CD8-positive, alpha-beta memory T cell (primary cell): ENCODE results near the gene ST6GALNAC3. TPM values are rescaled to one million over a fixed set of nuclear protein-coding genes. Genes with fewer than 3 reads are reported as not detected.

Source experiments
- CTCF ChIA-PET: fragments of 350-600 bp; sonication (Branson Sonifier 250); formaldehyde crosslinking; loops from one replicate; lab custom pipeline; 2021; ENCODE audit warnings: antibody characterized with exemption; lab: Charles Lee
- POLR2A ChIA-PET: fragments of 350-600 bp; sonication (Branson Sonifier 250); formaldehyde crosslinking; loops from one replicate; lab custom pipeline; 2021; ENCODE audit warnings: antibody characterized with exemption; lab: Charles Lee
- DNase-seq, 5 donors: peaks; one replicate each; pipeline versions ENCODE4 v3.0.0 to v3.0.0-alpha.2; 2020 to 2022; ENCODE audit warnings: mixed read lengths in 1 of 5
- H3K27ac ChIP-seq: one replicate; pipeline ENCODE4 v1.7.0; 2013; ENCODE audit warnings: low read depth, mild to moderate bottlenecking, low read length, moderate library complexity
- H3K27me3 ChIP-seq: 2 replicates; pipeline ENCODE4 v1.7.0; 2013; ENCODE audit warnings: low read length, mild to moderate bottlenecking; ENCODE audit not compliant: insufficient read depth, poor library complexity, severe bottlenecking
- H3K36me3 ChIP-seq: 2 replicates; pipeline ENCODE4 v1.7.0; 2013; ENCODE audit warnings: mild to moderate bottlenecking, low read length, moderate library complexity; ENCODE audit not compliant: insufficient read depth
- H3K4me1 ChIP-seq: 2 replicates; pipeline ENCODE4 v1.7.0; 2013; ENCODE audit warnings: mild to moderate bottlenecking, low read length, moderate library complexity; ENCODE audit not compliant: insufficient read depth
- H3K4me3 ChIP-seq: 2 replicates; pipeline ENCODE4 v1.7.0; 2013; ENCODE audit warnings: mild to moderate bottlenecking, low read length
- H3K9me3 ChIP-seq: 2 replicates; pipeline ENCODE4 v1.7.0; 2013; ENCODE audit warnings: mild to moderate bottlenecking, low read length
- H3K27ac Mint-ChIP-seq, 8 donors: one replicate each; pipeline ENCODE4 v1.8.0; 2020 to 2021; ENCODE audit warnings: mixed read lengths in 8 of 8, mild to moderate bottlenecking in 6 of 8, inconsistent platforms in 3 of 8, moderate library complexity in 3 of 8
- H3K27me3 Mint-ChIP-seq, 2 donors: one replicate each; pipeline ENCODE4 v1.8.0; 2020 to 2021; ENCODE audit warnings: mixed read lengths in 2 of 2, mild to moderate bottlenecking in 1 of 2, moderate library complexity in 1 of 2
- H3K36me3 Mint-ChIP-seq, 3 donors: one replicate each; pipeline ENCODE4 v1.8.0; 2020 to 2021; ENCODE audit warnings: mixed read lengths in 3 of 3, inconsistent platforms in 1 of 3, mild to moderate bottlenecking in 1 of 3
- H3K4me1 Mint-ChIP-seq, 3 donors: one replicate each; pipeline ENCODE4 v1.8.0; 2020 to 2021; ENCODE audit warnings: mixed read lengths in 3 of 3, inconsistent platforms in 1 of 3, mild to moderate bottlenecking in 1 of 3
- H3K4me3 Mint-ChIP-seq, 7 donors: one replicate each; pipeline ENCODE4 v1.8.0; 2020 to 2021; ENCODE audit warnings: mixed read lengths in 7 of 7, mild to moderate bottlenecking in 6 of 7, moderate library complexity in 4 of 7, inconsistent platforms in 2 of 7
- H3K9me3 Mint-ChIP-seq, 5 donors: one replicate each; pipeline ENCODE4 v1.8.0; 2020 to 2022; ENCODE audit warnings: mixed read lengths in 5 of 5, mild to moderate bottlenecking in 3 of 5, moderate library complexity in 2 of 5, inconsistent platforms in 1 of 5
- polyA plus RNA-seq: library from polyadenylated mRNA; unstranded; fragments of 300-500 nt; fragmentation: Illumina TruSeq; gene quantifications from one replicate; pipeline ENCODE4 v1.2.3, GENCODE V29; 2021
- total RNA-seq, 2 experiments: library from RNA; stranded (reverse); gene quantifications; one replicate each; pipeline ENCODE4 v1.2.3, GENCODE V29; 2021

ST6GALNAC3 gene
- total and polyA plus RNA-seq, 3 experiments from 2014 or later = 0.33 to 1.8 TPM; not detected in 1

GRCh38 chr1:76138217-76138616 is 63.7 kb downstream of the ST6GALNAC3 start:
- Mint-ChIP-seq H3K4me3 (no peak overlapping the region), H3K27ac (no peak overlapping the region), H3K9me3 (no peaks in the 10 kb centered on the region), H3K36me3 (no peaks in the 10 kb centered on the region), H3K4me1 (no peaks in the 10 kb centered on the region), H3K27me3 (peaks cover 0 to 5% of the 10 kb centered on the region in 2 donors)
- CTCF ChIA-PET = no interaction called here
- DNase-seq = no peak
- no peak overlapping the region for H3K27ac ChIP-seq
- H3K4me1 ChIP-seq = no peaks in the 10 kb centered on the region
- H3K9me3 ChIP-seq = no peaks in the 10 kb centered on the region
- POLR2A ChIA-PET = no interaction called here
- H3K27me3 ChIP-seq = no peaks in the 10 kb centered on the region
- H3K36me3 ChIP-seq = no peaks in the 10 kb centered on the region
- H3K4me3 ChIP-seq = no peak overlapping the region

- Histone ChIP-seq H3K36me3 (no peaks in the 10 kb centered on the region), H3K27ac (no peak overlapping the region)
These were observed 65.7 kb downstream of the ST6GALNAC3 start for GRCh38 chr1:76140227-76140626.

GRCh38 chr1:76141929-76142328 is 67.4 kb downstream of the ST6GALNAC3 start:
- H3K27me3 Mint-ChIP-seq = peaks cover 0 to 5% of the 10 kb centered on the region in 2 donors
- H3K27ac Mint-ChIP-seq = no peak overlapping the region
- DNase-seq = no peak
- POLR2A ChIA-PET = no interaction called here
- Histone ChIP-seq H3K4me3 (no peak overlapping the region), H3K4me1 (no peaks in the 10 kb centered on the region), H3K27me3 (no peaks in the 10 kb centered on the region), H3K27ac (no peak overlapping the region), H3K9me3 (no peaks in the 10 kb centered on the region), H3K36me3 (no peaks in the 10 kb centered on the region)
- no peak overlapping the region for H3K4me3 Mint-ChIP-seq
- no peaks in the 10 kb centered on the region for H3K9me3 Mint-ChIP-seq
- H3K36me3 Mint-ChIP-seq = no peaks in the 10 kb centered on the region
- CTCF ChIA-PET = no interaction called here
- H3K4me1 Mint-ChIP-seq = no peaks in the 10 kb centered on the region

More at GRCh38 chr1:76140227-76140626, 65.7 kb downstream of the ST6GALNAC3 start:
- Mint-ChIP-seq H3K4me1 (no peaks in the 10 kb centered on the region), H3K9me3 (no peaks in the 10 kb centered on the region), H3K27me3 (peaks cover 0 to 5% of the 10 kb centered on the region in 2 donors), H3K4me3 (no peak overlapping the region), H3K36me3 (no peaks in the 10 kb centered on the region), H3K27ac (no peak overlapping the region)
- no peak for DNase-seq
- Histone ChIP-seq H3K9me3 (no peaks in the 10 kb centered on the region), H3K27me3 (no peaks in the 10 kb centered on the region), H3K4me3 (no peak overlapping the region), H3K4me1 (no peaks in the 10 kb centered on the region)
- ChIA-PET POLR2A (no interaction called here), CTCF (no interaction called here)

DNA sequence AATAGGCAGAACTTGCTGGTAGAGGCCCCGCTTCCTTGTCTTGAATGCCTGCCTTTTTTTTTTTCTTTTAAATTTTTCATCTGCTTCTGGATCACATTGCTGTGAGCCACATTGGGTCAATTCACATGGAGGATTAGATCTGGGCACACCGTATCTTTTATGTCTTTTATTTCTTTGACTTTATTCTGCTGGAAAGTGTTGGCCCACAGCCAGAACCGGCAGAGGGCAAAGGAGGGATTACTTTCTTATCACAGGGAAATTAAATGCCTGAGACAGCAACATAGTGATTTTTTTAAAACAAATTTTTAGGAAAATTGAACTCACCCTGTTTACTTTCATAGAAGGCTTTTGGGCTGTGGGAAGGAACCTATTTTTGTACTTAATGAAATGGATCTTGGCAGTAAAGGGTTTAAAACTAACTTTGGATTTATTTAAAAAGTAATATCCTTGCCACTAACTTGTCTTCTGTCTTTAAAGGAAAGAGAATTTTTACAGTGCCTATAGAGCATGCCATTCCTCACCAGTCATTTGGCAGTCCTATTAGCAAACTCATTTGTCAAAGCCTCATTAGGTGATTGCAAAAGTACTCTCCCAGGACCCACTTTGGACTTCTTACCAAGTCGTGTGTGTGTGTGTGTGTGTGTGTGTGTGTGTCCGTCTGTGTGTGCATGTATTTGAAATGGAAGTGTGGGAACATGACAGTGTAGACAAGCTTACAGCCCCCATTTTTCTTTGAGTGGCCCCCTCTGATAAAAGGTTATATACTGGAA is 68.4 kb downstream of the ST6GALNAC3 start:
- Histone ChIP-seq H3K27ac (no peak overlapping the region), H3K4me3 (no peak overlapping the region), H3K4me1 (no peaks in the 10 kb centered on the region), H3K9me3 (no peaks in the 10 kb centered on the region), H3K27me3 (no peaks in the 10 kb centered on the region), H3K36me3 (no peaks in the 10 kb centered on the region)
- H3K9me3 Mint-ChIP-seq = no peaks in the 10 kb centered on the region
- CTCF ChIA-PET = no interaction called here
- no peaks in the 10 kb centered on the region for H3K36me3 Mint-ChIP-seq
- no peaks in the 10 kb centered on the region for H3K4me1 Mint-ChIP-seq
- POLR2A ChIA-PET = no interaction called here
- H3K27me3 Mint-ChIP-seq = peaks cover 5 to 6% of the 10 kb centered on the region in 2 donors
- DNase-seq = no peak
- no peak overlapping the region for H3K4me3 Mint-ChIP-seq
- no peak overlapping the region for H3K27ac Mint-ChIP-seq

GRCh38 chr1:76144247-76144646 is 69.7 kb downstream of the ST6GALNAC3 start:
- Histone ChIP-seq H3K4me3 (no peak overlapping the region), H3K4me1 (no peaks in the 10 kb centered on the region), H3K27me3 (no peaks in the 10 kb centered on the region), H3K27ac (no peak overlapping the region), H3K9me3 (no peaks in the 10 kb centered on the region), H3K36me3 (no peaks in the 10 kb centered on the region)
- POLR2A ChIA-PET = no interaction called here
- CTCF ChIA-PET = interaction anchor here (1.4 kb wide), 1 partner anchor 11 kb away, joined by 5 read pairs; no protein-coding TSS in a partner anchor
- H3K27me3 Mint-ChIP-seq = peaks cover 6 to 13% of the 10 kb centered on the region in 2 donors
- no peaks in the 10 kb centered on the region for H3K36me3 Mint-ChIP-seq
- H3K4me3 Mint-ChIP-seq = no peak overlapping the region
- no peak for DNase-seq
- H3K9me3 Mint-ChIP-seq = no peaks in the 10 kb centered on the region
- H3K4me1 Mint-ChIP-seq = no peaks in the 10 kb centered on the region
- no peak overlapping the region for H3K27ac Mint-ChIP-seq

- H3K4me3 ChIP-seq = no peak overlapping the region
- H3K36me3 ChIP-seq = no peaks in the 10 kb centered on the region
- no peak for DNase-seq
- H3K27me3 Mint-ChIP-seq = peaks cover 5 to 22% of the 10 kb centered on the region in 2 donors
- H3K27ac Mint-ChIP-seq = no peak overlapping the region
- POLR2A ChIA-PET = no interaction called here
- H3K4me1 ChIP-seq = no peaks in the 10 kb centered on the region
- H3K9me3 ChIP-seq = no peaks in the 10 kb centered on the region
- H3K9me3 Mint-ChIP-seq = no peaks in the 10 kb centered on the region
- CTCF ChIA-PET = no interaction called here
- H3K27ac ChIP-seq = no peak overlapping the region
- H3K4me1 Mint-ChIP-seq = no peaks in the 10 kb centered on the region
- H3K27me3 ChIP-seq = no peaks in the 10 kb centered on the region
- H3K4me3 Mint-ChIP-seq = no peak overlapping the region
- no peaks in the 10 kb centered on the region for H3K36me3 Mint-ChIP-seq
These were observed 70.8 kb downstream of the ST6GALNAC3 start for GRCh38 chr1:76145332-76145731.

DNA sequence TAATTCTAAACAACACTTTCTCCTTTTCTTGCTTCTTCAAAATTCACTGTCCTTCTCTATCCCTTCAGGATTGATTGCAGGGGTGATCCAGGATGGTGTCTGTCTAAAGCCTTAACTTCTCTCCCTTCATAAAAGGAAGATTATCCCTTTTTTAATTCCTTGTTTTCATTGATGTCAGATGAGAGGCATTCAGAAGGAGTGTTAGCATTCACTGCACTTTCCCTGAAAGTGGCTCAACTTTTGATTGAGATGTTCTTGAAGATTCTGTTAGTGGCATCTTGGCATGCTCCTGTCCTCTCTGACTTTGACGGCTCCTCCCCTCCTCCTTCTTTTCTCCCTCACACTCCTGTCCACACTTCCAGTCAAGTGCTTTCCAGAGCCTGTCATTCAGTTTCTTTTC is 71.6 kb downstream of the ST6GALNAC3 start:
- Histone ChIP-seq H3K27ac (no peak overlapping the region), H3K9me3 (no peaks in the 10 kb centered on the region), H3K36me3 (no peaks in the 10 kb centered on the region), H3K27me3 (no peaks in the 10 kb centered on the region), H3K4me1 (no peaks in the 10 kb centered on the region), H3K4me3 (no peak overlapping the region)
- Mint-ChIP-seq H3K27me3 (peaks cover 5 to 24% of the 10 kb centered on the region in 2 donors), H3K4me3 (no peak overlapping the region), H3K9me3 (no peaks in the 10 kb centered on the region), H3K36me3 (no peaks in the 10 kb centered on the region), H3K4me1 (no peaks in the 10 kb centered on the region), H3K27ac (no peak overlapping the region)
- ChIA-PET POLR2A (no interaction called here), CTCF (no interaction called here)
- DNase-seq = no peak

DNA sequence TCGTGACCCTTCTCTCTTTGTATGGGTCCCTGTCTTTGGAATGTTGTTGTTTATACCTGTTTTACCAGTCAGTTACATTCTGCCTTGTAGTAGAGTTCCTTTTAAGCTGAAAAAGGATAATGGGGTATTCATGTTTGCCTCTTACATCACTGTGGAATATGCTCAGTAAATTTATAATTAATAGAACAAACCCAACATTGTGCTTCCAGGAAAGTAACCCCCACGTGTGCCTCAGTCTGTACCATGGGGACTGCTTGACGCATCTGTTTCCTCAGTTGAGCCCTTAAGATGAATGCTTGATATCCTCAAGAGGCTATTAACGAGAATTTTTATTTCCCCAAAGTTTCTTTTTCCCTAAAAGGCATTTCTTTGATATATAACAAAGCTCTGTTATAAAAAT is 73.4 kb downstream of the ST6GALNAC3 start:
- CTCF ChIA-PET = no interaction called here
- H3K27me3 Mint-ChIP-seq = peaks cover 3 to 24% of the 10 kb centered on the region in 2 donors
- H3K4me3 ChIP-seq = no peak overlapping the region
- no peaks in the 10 kb centered on the region for H3K9me3 Mint-ChIP-seq
- POLR2A ChIA-PET = no interaction called here
- no peak for DNase-seq
- no peaks in the 10 kb centered on the region for H3K4me1 Mint-ChIP-seq
- no peaks in the 10 kb centered on the region for H3K9me3 ChIP-seq
- no peak overlapping the region for H3K27ac ChIP-seq
- H3K4me3 Mint-ChIP-seq = no peak overlapping the region
- no peaks in the 10 kb centered on the region for H3K27me3 ChIP-seq
- H3K4me1 ChIP-seq = no peaks in the 10 kb centered on the region
- no peaks in the 10 kb centered on the region for H3K36me3 ChIP-seq
- no peaks in the 10 kb centered on the region for H3K36me3 Mint-ChIP-seq
- no peak overlapping the region for H3K27ac Mint-ChIP-seq
